Rectal smooth muscle tissue (tissue), 1 donor: Measurements from ENCODE around the gene SYN1.
A peak's percentile ranks its signal among the peaks of the same experiment; 100 is the strongest.

Experiments used
- H3K27ac ChIP-seq: one replicate; pipeline ENCODE4 v1.7.0; 2013; ENCODE audit warnings: low read depth, low read length, inconsistent platforms
- H3K27me3 ChIP-seq: one replicate; pipeline ENCODE4 v1.7.0; 2013; ENCODE audit warnings: low read length; ENCODE audit not compliant: control insufficient read depth, insufficient read depth
- H3K36me3 ChIP-seq: one replicate; pipeline ENCODE4 v1.7.0; 2013; ENCODE audit warnings: low read length; ENCODE audit not compliant: control insufficient read depth, insufficient read depth
- H3K4me1 ChIP-seq: one replicate; pipeline ENCODE4 v1.7.0; 2013; ENCODE audit warnings: low read length; ENCODE audit not compliant: control insufficient read depth, insufficient read depth
- H3K4me3 ChIP-seq: one replicate; pipeline ENCODE4 v1.7.0; 2013; ENCODE audit warnings: low read length
- H3K9ac ChIP-seq: one replicate; pipeline ENCODE4 v1.7.0; 2013; ENCODE audit warnings: low read length

The SYN1 gene

GRCh38 chrX:47629419-47630200 lies 10.0 kb upstream of the SYN1 start, which contains the start of gene CFP:
Gene CFP, minus strand, starts transcription at chrX:47629930. Its CDS starts 86 bp downstream, at chrX:47629844.
- no peak within 1 kb of the TSS for H3K4me3 ChIP-seq
- no peaks in the 10 kb centered on the region for H3K27me3 ChIP-seq
- H3K36me3 ChIP-seq: no peaks in the 10 kb centered on the region
- H3K9ac ChIP-seq: no peak within 1 kb of the TSS
- H3K27ac ChIP-seq: no peak within 1 kb of the TSS
- H3K4me1 ChIP-seq: no peaks in the 10 kb centered on the region

DNA sequence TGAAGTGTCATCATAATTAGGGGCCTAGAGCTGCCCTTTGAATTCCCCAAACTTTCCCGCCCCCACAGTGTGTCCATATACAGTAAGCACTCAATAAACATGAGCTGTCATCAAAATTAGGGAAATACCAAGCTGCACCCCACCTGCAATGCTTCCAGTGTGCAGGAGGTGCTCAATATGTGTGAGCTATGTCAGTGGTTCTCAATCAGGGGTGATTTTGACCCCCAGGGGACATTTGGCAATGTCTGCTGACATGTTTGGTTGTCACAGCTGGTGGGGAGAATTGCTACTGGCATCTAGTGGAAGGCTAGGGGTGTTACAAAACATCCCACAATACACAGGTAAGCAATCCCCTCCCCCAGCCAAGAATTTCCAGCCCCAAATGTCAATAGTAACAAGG lies 9.3 kb upstream of the SYN1 start:
- H3K27me3 ChIP-seq: no peaks in the 10 kb centered on the region
- H3K4me3 ChIP-seq: no peak overlapping the region
- no peaks in the 10 kb centered on the region for H3K4me1 ChIP-seq
- no peaks in the 10 kb centered on the region for H3K36me3 ChIP-seq
- no peak overlapping the region for H3K27ac ChIP-seq
- no peak overlapping the region for H3K9ac ChIP-seq

DNA sequence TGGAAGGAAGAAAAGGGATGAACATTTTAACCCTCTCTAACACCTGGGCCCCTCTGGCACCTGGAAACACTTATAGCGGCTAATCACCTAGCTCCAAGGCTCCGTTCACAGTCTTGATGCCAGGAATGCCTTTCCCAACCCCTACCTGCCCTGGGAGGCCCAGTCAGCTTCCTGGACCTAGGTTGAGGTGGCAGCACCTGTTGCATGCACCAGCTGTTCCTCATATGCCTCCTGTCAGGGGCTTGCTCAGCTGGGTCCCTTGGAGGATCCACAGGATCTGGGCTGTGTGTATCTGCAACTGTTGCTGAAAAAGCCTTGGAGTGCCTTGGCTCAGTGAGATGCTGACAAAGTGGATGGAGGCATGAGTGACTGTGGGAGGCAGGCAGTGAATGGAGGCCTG lies 5.7 kb upstream of the SYN1 start:
- Histone ChIP-seq H3K4me1 (no peaks in the 10 kb centered on the region), H3K9ac (no peak overlapping the region), H3K4me3 (no peak overlapping the region), H3K27ac (no peak overlapping the region), H3K36me3 (no peaks in the 10 kb centered on the region), H3K27me3 (no peaks in the 10 kb centered on the region)

- no peaks in the 10 kb centered on the region for H3K36me3 ChIP-seq
- no peak overlapping the region for H3K27ac ChIP-seq
- H3K4me1 ChIP-seq: no peaks in the 10 kb centered on the region
- no peaks in the 10 kb centered on the region for H3K27me3 ChIP-seq
- no peak overlapping the region for H3K9ac ChIP-seq
- H3K4me3 ChIP-seq: peak overlapping the region; percentile 32
These were observed 3.9 kb upstream of the SYN1 start for GRCh38 chrX:47623540-47624027.

GRCh38 chrX:47621851-47622250 lies 2.2 kb upstream of the SYN1 start:
- Histone ChIP-seq H3K36me3 (no peaks in the 10 kb centered on the region), H3K27ac (no peak overlapping the region), H3K27me3 (no peaks in the 10 kb centered on the region), H3K4me3 (no peak overlapping the region), H3K9ac (no peak overlapping the region), H3K4me1 (no peaks in the 10 kb centered on the region)

DNA sequence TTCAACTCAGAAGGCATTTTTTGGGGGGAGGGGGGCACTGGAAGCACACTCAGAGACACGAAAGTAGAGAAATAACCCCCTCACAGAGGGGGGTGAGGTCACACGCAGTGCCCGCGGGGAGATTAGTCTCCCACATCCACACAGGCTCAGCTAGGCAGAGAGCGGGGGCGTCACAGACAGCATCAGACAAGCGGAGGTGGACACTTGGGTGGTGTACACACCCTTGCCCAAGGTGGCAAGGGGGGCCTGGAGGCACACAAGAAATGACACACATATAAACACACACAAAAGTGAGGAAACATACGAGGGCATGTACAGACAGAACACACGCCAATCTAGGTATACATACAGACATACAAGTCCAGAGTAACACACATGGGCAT lies 637 bp upstream of the SYN1 start:
- Histone ChIP-seq H3K4me3 (no peak overlapping the region), H3K36me3 (no peaks in the 10 kb centered on the region), H3K27ac (no peak overlapping the region), H3K9ac (no peak overlapping the region), H3K27me3 (no peaks in the 10 kb centered on the region), H3K4me1 (no peaks in the 10 kb centered on the region)

- Histone ChIP-seq H3K4me1 (no peaks in the 10 kb centered on the region), H3K9ac (no peak overlapping the region), H3K27ac (no peak overlapping the region), H3K4me3 (no peak overlapping the region), H3K36me3 (no peaks in the 10 kb centered on the region), H3K27me3 (no peaks in the 10 kb centered on the region)
These were observed 653 bp downstream of the SYN1 start for GRCh38 chrX:47618923-47619485.

- Histone ChIP-seq H3K4me3 (no peak overlapping the region), H3K36me3 (no peaks in the 10 kb centered on the region), H3K4me1 (no peaks in the 10 kb centered on the region), H3K9ac (no peak overlapping the region), H3K27me3 (no peaks in the 10 kb centered on the region), H3K27ac (no peak overlapping the region)
These were observed 5.0 kb downstream of the SYN1 start for GRCh38 chrX:47614618-47615017.

GRCh38 chrX:47613082-47613481 lies 6.6 kb downstream of the SYN1 start:
- Histone ChIP-seq H3K9ac (no peak overlapping the region), H3K36me3 (no peaks in the 10 kb centered on the region), H3K27me3 (no peaks in the 10 kb centered on the region), H3K4me1 (no peaks in the 10 kb centered on the region), H3K27ac (no peak overlapping the region), H3K4me3 (no peak overlapping the region)

- no peaks in the 10 kb centered on the region for H3K27me3 ChIP-seq
- no peak overlapping the region for H3K4me3 ChIP-seq
- no peak overlapping the region for H3K9ac ChIP-seq
- no peak overlapping the region for H3K27ac ChIP-seq
- no peaks in the 10 kb centered on the region for H3K4me1 ChIP-seq
- no peaks in the 10 kb centered on the region for H3K36me3 ChIP-seq
These were observed 7.2 kb downstream of the SYN1 start for GRCh38 chrX:47612418-47612817.

DNA sequence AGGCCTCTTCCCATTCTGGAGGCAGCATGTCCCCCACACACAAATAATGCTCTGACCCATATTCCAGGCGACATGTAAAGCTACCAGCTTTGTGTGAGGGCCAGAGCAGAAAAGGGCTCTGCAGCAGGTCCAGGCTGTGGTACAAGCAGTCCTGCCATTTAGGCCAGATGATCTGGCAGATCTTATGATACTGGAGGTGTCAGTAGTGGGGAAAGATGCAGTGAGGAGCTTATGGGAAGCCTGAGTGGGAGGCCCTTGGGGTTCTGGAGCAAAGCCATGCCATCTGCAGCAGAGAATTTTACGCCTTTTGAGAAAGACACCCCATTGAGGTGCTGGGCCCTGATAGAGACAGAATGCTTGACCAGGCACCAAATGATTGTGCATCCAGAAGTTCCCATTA lies 7.7 kb downstream of the SYN1 start:
- Histone ChIP-seq H3K4me1 (no peaks in the 10 kb centered on the region), H3K27ac (no peak overlapping the region), H3K4me3 (no peak overlapping the region), H3K27me3 (no peaks in the 10 kb centered on the region), H3K9ac (no peak overlapping the region), H3K36me3 (no peaks in the 10 kb centered on the region)

- Histone ChIP-seq H3K4me3 (no peak overlapping the region), H3K9ac (no peak overlapping the region)
These were observed 8.2 kb downstream of the SYN1 start for GRCh38 chrX:47611489-47611888.

GRCh38 chrX:47610511-47610910 lies 9.1 kb downstream of the SYN1 start:
- no peak overlapping the region for H3K4me3 ChIP-seq
- no peaks in the 10 kb centered on the region for H3K27me3 ChIP-seq
- H3K9ac ChIP-seq: no peak overlapping the region
- no peaks in the 10 kb centered on the region for H3K36me3 ChIP-seq
- H3K27ac ChIP-seq: no peak overlapping the region
- H3K4me1 ChIP-seq: no peaks in the 10 kb centered on the region

More at GRCh38 chrX:47611489-47611888, 8.2 kb downstream of the SYN1 start:
- Histone ChIP-seq H3K4me1 (no peaks in the 10 kb centered on the region), H3K27me3 (no peaks in the 10 kb centered on the region), H3K27ac (no peak overlapping the region), H3K36me3 (no peaks in the 10 kb centered on the region)
